A172 (cell line): ENCODE results near the gene POLR2E. TPM values are rescaled to one million over a fixed set of nuclear protein-coding genes. Genes with fewer than 3 reads are reported as not detected.

Experiments
- DNase-seq: peaks from one replicate; pipeline ENCODE4 v3.0.0-alpha.2; 2015; ENCODE audit warnings: low spot score
- total RNA-seq: library from RNA; depleted of rRNA; stranded (reverse); fragments of >200 nt; shearing (Covaris generic); gene quantifications from 2 replicates; pipeline ENCODE4 v1.2.3, GENCODE V29; 2014

POLR2E gene
- total RNA-seq, 1 experiment from 2014 or later: 318 TPM

DNA sequence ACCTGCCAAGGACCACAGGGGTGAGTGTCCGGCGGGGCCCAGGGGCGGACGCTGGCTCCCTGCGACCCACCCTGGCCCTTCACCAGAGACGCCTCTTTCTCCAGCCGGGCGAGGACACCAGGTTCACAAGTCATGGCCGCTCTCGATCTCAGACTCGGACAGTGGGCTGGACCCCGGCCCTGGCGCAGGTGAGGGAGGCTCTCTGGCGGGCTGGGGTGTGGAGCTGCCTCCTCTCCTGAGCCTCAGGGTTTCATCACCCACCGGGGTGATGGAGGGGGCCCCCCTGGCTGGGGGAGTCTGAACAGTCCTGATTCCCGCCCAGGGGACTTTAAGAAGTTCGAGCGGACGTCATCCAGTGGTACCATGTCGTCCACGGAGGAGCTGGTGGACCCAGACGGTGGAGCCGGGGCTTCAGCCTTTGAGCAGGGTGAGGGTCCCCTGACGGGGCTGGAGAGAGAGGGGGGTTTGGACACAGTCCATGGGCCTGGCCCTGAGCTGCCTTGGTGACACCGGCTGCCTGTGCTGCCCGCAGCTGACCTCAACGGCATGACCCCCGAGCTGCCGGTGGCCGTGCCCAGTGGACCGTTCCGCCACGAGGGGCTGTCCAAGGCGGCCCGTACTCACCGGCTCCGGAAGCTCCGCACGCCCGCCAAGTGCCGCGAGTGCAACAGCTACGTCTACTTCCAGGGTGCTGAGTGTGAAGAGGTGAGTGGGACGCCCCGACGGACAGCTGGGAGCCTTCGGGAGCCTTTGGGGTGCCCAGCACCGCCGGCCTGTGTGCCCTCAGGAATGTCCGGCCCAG lies 14.6 kb downstream of the POLR2E start:
- no peak for DNase-seq

DNA sequence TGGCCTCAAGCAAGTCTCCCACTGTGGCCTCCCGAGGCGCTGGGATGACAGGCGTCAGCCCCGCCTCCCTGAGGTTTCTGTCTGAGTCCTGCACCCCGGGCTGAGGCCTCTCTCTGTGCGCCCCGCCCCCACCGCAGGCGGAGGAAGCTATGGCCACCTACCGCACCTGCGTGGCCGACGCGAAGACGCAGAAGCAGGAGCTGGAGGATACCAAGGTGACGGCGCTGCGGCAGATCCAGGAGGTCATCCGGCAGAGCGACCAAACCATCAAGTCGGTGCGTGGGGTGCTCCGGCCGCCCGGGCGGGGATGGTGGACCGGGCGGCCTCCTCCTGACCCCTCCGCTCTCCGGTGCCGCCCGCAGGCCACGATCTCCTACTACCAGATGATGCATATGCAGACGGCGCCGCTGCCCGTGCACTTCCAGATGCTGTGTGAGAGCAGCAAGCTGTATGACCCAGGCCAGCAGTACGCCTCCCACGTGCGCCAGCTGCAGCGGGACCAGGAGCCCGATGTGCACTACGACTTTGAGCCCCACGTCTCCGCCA lies 15.5 kb downstream of the POLR2E start:
- DNase-seq: no peak

DNA sequence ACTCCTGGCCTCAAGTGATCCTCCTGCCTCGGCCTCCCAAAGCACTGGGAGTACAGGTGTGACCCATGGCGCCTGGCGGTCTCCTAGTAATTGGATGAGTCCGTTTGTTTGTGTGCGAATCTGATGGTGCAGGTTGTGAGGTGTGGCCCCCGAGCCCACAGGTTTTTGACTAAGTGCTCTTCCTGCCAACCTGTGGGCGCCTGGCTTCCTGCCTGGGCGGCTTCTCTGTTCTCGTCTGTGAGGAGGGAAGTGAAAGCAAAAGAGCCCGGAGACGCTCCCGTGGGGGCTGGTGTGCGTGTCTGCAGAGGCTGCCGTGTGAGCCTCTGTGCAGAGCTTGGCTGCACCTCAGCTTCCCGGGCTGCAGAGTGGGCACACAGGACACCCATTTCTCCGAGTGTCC lies 18.2 kb downstream of the POLR2E start:
- peak; percentile 42 for DNase-seq

DNA sequence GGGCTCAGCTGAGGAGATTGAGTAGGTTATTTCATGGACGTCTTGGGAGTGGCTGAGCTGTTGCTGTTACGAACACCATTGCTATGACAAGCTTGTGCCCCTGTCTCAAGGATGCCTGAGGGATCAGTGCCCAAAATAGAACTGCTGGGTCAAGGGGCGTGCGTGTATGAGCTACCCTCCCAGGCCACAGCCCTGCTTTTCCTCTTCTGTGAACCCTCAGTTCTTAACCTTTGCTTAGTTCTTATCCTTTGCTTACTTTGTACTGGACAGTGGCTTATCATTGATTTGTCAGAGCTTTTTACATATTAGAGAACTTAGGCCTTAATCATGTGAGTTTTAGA lies 19.2 kb downstream of the POLR2E start:
- DNase-seq: no peak

DNA sequence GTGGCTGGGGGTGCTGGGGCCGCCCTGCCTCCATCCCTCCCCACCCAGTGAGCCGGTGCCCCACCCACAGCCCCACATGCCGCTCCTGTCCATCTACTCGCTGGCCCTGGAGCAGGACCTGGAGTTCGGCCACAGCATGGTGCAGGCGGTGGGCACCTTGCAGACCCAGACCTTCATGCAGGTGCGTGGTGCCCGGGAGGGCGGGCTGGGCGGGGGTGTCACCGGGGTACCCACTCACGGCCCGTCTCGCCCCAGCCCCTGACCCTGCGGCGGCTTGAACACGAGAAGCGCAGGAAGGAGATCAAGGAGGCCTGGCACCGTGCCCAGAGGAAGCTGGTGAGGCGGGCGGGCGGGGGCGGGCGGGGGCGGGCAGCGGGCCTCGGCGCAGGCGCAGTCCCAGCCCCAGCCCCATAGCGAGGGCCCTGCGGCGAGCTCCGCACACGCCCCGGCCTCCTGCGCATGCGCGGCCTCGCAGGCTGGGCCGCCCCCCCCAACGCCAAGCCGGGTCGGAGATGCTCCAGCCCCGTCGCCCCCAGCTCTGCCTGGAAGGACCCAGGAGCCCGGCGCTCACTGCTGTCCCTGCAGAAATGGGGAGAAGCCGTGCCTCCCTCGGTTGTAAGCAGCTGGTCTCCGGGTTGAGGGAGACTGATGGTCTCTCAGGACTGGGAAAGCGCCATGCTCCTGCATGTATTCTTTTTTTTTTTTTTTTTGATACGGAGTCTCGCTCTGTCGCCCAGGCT lies 20.5 kb downstream of the POLR2E start:
- DNase-seq: peak; percentile 78

DNA sequence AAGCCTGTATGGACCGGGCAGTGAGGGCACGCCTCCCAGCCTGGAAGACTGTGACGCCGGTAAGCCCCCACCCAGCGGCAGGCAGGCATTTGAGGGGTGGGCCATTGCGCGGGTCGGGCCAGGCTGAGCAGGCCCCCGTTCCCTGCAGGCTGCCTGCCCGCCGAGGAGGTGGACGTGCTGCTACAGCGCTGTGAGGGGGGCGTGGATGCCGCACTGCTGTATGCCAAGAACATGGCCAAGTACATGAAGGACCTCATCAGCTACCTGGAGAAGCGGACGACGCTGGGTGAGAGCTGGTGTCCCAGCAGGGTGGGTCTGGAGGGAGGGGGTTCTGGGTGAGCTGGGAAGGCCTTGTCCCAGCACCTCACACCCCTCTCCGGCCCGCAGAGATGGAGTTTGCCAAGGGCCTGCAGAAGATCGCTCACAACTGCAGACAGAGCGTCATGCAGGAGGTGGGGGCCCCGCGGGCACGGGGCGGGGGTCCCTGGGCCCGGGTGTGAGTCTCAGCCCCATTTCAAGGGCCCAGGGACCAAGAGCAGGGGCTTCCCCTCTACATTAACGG lies 21.1 kb downstream of the POLR2E start:
- no peak for DNase-seq

DNA sequence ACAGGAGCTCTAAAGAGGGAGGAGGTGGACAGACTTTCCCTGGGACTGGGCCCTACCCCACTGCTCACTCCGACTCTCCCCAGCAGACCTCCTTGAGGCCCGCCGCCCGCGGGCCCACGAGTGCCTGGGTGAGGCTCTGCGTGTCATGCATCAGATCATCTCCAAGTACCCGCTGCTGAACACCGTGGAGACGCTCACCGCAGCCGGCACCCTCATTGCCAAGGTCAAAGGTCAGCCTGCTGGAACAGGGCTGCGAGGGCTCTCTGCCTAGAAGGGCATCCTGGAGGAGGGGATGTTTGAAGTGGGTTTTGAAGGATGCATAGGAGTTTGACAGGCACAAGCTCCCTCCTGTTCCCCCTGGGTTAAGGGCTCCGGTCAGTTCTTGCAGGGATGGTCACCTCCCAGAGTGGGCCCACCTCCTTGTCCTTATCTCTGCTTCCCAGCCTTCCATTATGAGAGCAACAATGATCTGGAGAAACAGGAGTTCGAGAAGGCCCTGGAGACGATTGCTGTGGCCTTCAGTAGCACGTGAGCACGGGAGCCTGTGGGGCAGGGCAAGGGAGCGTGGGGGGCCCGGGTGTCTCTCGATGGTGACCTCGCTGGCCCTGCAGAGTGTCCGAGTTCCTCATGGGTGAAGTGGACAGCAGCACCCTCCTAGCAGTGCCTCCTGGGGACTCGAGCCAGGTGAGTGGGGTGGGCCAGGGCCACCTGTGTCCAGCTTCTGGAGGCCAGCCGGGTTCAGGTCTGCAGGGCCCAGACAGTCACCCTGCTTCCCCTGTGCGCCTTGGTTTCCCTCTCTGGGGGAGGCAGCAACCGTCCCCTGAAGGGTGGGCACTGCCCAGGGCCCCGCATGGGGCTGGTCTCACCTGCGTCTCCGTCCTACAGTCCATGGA lies 21.9 kb downstream of the POLR2E start:
- no peak for DNase-seq

DNA sequence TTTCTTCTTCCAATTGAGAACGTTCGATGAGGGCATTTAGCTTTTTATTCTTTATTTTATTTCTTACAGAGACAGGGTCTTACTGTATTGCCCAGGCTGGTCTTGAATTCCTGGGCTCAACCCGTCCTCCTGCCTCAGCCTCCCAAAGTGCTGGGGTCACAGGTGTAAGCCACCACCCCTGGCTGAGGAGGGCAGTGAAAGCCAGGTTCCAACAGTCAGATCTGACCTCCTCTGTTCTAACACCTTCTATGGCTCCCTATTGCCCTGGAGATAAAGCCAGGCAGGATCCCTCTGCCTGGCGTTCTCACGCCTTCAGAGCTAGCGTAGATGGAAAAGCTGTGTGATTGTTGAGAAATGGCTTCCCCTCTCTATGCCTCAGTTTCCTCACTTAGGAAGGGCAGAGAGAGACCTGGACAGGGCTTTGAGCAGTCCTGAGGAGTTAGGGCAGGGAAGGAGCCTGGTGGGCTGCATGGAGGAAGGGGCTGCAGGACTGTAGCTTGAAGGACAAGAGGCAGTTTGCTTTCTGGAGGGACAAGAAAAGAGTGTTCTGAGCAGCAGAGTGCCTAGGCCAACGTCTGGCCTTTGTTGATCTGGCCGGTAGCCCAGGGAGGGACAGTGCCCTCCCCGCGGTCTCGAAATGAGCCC lies 22.7 kb downstream of the POLR2E start:
- DNase-seq: no peak

DNA sequence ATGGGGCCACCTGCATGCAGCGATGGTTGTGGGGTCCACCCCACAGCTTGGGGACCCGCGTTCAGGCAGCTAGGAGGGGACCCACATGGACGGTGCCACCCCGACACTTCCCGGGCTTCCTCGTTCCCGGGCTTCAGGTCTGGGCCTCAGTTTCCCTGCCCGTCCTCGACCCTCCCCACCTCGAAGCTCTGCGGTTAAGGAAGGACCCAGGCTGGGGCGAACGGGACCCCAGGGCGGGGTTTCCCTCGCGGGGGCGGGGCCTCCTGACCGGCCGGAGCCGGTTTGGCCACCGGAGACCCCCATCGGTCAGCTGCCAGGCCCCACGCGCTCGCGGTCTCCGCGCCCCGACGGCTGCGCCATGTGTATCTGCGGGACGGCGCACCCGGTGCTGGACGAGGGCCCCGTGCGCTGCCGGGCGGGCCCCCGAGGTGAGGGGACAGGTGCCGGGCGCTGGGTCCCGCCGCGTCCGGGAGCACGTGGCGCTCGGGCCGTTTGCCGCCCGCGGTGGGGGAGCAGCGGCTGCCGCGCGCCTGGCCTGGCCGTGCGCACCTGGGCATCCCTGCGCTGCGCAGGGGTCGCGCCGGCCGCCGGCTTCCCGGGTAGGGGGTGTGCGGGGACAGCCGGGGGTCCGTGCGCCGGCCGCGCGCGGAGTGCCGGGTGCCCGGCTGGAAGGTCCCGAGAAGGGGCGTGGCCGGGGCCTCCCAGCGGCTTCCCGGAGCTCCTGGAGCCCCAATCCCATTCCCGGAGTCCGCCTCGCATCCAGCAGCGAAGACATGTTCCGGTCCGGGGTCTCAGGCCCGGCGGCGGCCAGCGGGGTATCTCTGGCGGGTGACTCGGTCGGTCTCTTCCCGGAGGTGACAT lies 24.0 kb downstream of the POLR2E start:
- no peak for DNase-seq

DNA sequence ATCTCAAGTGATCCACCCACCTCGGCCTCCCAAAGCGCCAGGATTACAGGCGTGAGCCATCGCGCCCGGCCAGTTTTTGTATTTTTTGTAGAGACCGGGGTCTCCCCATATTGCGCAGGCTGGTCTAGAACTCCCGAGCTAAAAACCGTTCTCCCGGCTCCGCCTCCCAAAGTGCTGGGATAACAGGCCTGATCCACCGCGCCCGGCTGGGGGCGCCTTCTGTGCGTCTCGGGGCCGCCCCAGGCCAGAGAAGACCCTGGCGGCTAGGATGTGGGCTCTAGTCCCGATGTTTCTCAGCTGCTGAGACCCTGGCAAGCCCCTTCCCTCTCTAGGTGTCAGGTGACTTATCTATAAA lies 24.6 kb downstream of the POLR2E start:
- no peak for DNase-seq

DNA sequence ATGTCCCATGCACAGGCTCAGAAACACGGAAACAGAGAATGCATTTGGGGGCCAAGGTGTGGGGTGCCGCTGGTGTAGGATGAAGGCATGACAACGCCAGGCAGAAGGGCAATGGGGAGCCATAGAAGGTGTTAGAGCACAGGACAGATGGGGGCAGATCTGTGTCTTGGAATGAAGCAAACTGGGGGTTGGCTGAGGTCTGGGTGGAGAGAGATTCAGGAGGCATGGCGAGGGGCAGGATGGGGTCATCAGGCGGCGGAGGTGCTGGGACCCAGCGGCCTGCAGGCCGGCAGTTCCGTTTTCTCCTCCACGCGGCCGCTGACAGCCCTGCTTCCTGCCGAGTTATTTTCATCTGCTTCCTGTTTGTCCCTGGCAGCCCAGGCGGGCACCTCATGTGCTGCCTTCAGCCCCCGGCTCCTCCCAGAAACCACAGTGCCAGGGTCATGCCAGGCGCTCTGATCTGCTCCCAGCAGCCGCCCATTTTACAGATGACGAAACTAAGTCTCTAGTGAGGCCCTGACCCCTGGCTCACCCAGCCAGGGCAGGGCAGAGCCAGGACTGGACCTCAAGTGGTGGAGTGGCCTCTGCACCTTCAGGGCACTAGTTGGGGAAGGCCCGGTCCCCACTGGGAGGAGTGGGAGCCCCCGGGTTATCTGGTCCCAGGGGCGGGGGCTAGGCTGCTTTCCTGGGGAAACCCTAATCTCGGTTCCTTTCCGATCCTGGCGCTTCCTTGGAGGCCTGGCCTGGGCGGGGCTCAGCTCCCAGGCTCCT lies 26.0 kb downstream of the POLR2E start:
- DNase-seq: peak; percentile 74

DNA sequence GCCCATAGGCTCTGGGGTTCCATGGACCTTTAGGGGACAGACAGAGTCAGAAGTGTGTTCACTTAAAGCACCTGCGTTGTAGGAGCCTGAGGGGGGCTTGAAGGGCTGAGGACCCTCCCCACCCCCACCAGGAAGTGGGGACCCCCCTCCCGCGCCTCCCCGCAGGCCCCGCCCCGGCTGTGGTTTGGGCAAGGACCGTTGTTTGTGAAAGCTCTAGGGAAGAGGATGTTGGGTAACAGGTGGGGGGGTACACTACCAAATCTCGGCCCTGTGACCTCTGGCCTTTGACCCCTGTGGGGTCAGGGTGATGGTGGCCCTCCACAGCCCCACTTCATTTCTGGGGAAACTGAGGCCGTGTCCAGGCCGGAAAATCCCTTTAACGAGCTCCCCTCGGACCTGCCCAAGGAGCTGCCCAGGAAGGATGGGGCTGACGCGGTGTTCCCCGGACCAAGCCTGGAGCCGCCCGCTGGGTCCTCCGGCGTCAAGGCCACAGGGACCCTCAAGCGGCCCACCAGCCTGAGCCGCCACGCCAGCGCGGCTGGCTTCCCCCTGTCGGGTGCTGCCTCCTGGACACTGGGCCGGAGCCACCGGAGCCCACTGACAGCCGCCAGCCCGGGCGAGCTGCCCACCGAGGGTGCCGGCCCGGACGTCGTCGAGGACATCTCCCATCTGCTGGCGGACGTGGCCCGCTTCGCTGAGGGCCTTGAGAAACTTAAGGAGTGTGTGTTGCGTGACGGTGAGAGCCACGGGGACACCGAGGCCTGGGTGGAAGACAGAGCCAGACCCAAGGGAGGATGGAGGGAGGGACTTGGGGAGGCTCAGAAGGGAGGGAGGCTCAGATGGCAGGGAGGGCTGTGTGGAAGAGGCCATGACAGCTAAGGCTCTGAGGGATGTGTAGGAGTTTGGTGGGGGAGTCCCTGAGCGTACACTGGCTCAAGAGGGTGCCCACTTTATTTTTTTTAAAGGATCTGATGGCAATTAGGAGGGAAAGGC lies 26.9 kb downstream of the POLR2E start:
- no peak for DNase-seq

DNA sequence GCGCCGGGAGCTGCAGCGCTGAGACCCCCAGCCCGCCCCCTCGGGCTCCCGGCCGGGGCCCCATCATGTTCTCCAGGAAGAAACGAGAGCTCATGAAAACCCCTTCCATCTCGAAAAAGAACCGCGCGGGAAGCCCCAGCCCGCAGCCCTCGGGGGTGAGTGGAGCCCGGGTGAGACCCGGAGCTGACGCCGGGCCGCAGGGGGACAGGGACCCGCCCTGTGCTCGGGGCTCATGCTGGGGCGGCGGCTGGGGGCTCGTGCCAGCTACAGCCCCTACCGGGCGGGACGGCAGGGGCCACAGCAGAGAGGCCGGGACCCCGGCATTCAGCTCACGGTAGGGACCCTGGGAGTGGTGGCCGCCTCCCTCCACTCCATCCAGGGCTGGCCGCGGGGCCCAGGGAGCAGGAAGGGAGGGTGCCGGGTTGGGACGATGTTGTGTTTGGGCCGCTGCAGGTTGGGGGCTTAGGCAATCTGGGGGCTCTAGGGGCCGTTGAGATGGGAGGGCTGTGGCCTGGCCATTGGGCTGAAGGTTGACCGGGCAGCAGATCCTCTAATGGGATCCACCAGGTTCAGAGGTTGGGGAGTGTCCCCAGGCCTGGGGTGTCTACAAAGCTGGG lies 27.7 kb downstream of the POLR2E start:
- no peak for DNase-seq

DNA sequence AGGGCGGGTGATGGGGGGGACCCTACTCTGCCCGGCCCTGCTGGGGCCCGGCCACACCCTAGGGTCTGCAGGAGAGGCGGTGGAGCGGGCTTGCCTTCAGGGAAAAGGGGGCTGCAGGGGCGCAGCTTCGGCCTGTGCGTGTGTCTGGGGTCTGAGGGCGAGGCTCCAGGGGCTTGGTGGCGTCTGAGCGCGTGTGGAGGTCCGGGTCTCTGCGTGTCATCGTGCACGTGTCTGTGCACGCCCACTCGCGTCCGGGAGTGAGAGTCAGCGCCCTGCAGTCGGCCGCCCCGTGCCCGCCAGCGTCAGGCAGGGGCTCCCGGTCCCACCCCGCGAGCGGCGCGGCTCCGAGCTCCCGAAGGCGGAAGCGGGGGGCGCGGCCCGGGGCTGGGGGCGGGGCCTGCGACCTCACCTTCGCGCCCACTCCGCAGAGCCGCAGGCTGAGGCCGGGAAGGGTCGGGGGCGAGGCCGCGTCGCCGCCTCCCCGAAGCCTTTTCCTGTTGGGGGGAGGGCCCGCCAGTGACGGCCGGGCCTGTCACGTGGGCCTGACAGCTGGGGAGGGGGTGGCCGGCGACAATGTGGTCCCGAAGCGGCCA lies 28.3 kb downstream of the POLR2E start, which contains the start of gene ARHGAP45:
ARHGAP45 (plus strand) TSS at position 420 of the 593 bp plus-strand sequence. CDS start 239 bp downstream, outside the sequence.
- no peak for DNase-seq

DNA sequence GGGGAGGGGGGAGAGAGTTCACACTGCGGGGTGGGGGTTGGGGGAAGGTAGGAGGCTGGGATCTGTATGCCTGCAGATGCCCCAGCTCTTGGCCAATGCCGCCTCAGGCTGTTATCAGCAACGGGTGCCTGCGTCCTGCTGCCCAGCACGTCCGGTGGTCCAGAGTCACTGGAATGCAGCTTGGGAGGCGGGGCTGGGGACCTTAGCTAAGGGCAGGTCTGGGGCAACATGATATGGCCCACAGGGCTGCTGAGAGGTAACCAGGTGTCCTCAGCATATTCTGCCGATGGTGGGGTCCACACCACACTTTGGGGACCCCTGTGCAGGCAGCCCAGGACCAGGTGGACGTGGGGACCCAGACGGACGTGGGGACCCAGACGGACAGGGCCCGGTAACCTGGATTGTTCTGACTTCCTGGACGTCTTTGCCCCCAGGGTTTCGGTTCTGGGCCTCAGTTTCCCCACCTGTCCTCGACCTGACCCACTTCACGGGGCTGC lies 28.9 kb downstream of the POLR2E start:
- DNase-seq: peak; percentile 57

DNA sequence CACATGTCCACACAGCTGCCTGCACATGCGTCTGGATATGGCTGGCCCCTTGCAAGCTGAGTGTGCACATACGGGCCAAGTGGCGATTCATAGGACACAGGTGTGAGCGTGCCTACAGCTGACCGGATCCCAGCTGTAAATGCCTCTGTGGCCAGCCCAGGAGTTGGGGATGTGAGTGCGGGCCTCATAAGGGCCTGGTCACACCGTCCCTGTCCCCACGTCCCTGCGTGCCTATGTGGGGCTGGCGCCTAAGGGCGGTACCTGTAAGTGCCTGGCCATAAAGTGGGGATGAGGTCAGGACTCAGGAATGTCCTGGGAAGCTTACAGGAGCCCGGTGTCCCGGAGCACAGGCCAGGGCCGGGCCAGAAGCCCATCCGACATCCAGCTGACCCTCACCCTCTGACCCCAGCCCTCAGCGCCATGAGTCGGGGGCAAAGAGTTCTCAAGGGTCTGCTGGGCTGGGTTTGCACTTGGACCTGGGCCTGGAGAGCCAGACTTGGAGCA lies 29.5 kb downstream of the POLR2E start:
- peak; percentile 69 for DNase-seq
